ENCODE measurements around the gene MYO3B. TPM values are rescaled to one million over a fixed set of nuclear protein-coding genes. Genes with fewer than 3 reads are reported as not detected.

MYO3B gene
- total RNA-seq, 1 donor from 2014 or later = not detected

DNA sequence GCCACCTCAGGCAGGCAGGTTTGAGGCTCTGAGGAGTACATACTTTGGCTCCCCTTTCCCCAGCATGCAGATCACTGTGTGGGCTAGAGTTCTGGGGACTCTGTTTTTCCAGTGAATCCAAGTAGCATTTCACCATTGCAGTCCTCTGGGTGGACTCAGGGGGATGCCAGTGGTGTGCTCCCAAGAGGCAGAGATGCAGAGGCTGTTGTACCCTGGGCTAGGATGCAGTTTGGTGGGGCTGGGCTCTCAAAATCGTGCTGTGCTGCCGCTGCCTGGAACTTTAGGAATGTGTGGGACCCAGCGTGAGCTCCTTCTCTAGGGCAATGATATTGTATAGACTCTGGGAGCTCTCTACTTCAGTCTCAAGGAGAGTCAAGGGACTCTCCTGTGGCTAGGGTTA is 104.9 kb downstream of the MYO3B start:
- intact Hi-C loops (cut with micrococcal nuclease) = no loop called here
- no peak overlapping the region for H3K4me3 Mint-ChIP-seq
- DNase-seq (no peak), ATAC-seq (ENCODE audit: low read depth) (no peak)
- no peaks in the 10 kb centered on the region for H3K36me3 Mint-ChIP-seq (ENCODE audit: low read depth)
- H3K27me3 Mint-ChIP-seq = no peaks in the 10 kb centered on the region
- TF ChIP-seq, protein P1, sequence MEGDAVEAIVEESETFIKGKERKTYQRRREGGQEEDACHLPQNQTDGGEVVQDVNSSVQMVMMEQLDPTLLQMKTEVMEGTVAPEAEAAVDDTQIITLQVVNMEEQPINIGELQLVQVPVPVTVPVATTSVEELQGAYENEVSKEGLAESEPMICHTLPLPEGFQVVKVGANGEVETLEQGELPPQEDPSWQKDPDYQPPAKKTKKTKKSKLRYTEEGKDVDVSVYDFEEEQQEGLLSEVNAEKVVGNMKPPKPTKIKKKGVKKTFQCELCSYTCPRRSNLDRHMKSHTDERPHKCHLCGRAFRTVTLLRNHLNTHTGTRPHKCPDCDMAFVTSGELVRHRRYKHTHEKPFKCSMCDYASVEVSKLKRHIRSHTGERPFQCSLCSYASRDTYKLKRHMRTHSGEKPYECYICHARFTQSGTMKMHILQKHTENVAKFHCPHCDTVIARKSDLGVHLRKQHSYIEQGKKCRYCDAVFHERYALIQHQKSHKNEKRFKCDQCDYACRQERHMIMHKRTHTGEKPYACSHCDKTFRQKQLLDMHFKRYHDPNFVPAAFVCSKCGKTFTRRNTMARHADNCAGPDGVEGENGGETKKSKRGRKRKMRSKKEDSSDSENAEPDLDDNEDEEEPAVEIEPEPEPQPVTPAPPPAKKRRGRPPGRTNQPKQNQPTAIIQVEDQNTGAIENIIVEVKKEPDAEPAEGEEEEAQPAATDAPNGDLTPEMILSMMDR (IDR thresholded peaks at IDR 0.05) = no peak
- CTCF ChIA-PET = no interaction called here
- POLR2A ChIA-PET = no interaction called here
- H3K9me3 Mint-ChIP-seq = no peaks in the 10 kb centered on the region
- no peaks in the 10 kb centered on the region for H3K4me1 Mint-ChIP-seq
- no peak overlapping the region for H3K27ac Mint-ChIP-seq

DNA sequence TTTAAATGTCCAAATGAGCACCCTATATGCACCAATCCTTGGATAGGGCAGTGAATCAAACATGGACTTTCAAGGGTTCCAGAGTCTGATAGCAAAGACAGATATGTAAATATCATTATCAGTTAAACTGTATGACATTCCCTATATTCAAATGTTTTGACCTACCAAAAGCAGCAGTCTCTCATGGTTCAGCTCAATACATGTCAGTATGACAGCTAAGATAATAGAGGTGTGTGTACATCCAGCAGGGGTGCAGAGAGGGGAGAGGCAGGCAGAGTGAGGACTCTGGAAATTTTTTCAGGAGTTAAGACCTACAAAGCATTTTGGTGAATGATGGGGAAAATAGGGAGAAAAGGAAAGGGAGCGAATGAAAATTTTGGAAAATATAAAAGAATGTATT is 106.3 kb downstream of the MYO3B start:
- intact Hi-C loops (cut with micrococcal nuclease) = no loop called here
- H3K36me3 Mint-ChIP-seq (ENCODE audit: low read depth) = no peaks in the 10 kb centered on the region
- peaks cover 5% of the 10 kb centered on the region for H3K27me3 Mint-ChIP-seq
- TF ChIP-seq, protein P1 (IDR thresholded peaks at IDR 0.05) = no peak
- no peak overlapping the region for H3K27ac Mint-ChIP-seq
- ChIA-PET CTCF (no interaction called here), POLR2A (no interaction called here)
- ATAC-seq (ENCODE audit: low read depth) (no peak), DNase-seq (no peak)
- no peaks in the 10 kb centered on the region for H3K9me3 Mint-ChIP-seq
- no peaks in the 10 kb centered on the region for H3K4me1 Mint-ChIP-seq
- no peak overlapping the region for H3K4me3 Mint-ChIP-seq

- ChIA-PET CTCF (no interaction called here), POLR2A (no interaction called here)
- H3K4me1 Mint-ChIP-seq = no peaks in the 10 kb centered on the region
- H3K9me3 Mint-ChIP-seq = peaks cover 14% of the 10 kb centered on the region
- H3K4me3 Mint-ChIP-seq = no peak overlapping the region
- intact Hi-C loops (cut with micrococcal nuclease) = no loop called here
- no peak for DNase-seq
- no peak for ATAC-seq (ENCODE audit: low read depth)
- peaks cover 4% of the 10 kb centered on the region for H3K36me3 Mint-ChIP-seq (ENCODE audit: low read depth)
- TF ChIP-seq, protein P1 (IDR thresholded peaks at IDR 0.05) = no peak
- H3K27me3 Mint-ChIP-seq = peaks cover 13% of the 10 kb centered on the region
- H3K27ac Mint-ChIP-seq = no peak overlapping the region
These were observed 110.9 kb downstream of the MYO3B start for GRCh38 chr2:170288859-170289258.

DNA sequence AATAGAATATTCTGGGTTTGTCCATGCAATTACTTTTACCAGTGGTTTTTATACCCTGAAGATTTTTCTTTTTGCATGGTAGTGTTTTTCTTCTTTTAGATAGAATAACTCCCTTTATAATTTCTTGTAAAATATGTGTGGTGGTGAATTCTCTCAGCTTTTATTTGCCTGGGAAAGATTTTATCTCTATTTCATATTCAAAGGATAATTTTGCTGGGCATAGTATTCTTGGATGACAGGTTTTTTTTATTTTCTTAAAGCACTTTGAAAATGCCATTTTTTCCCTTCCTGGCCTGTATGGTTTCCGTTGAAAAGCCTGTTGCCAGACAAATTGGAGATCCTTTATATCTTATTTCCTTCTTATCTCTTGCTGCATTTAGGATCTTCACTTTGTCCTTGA is 113.5 kb downstream of the MYO3B start:
- no peak for DNase-seq
- no peak overlapping the region for H3K27ac Mint-ChIP-seq
- TF ChIP-seq, protein P1 (IDR thresholded peaks at IDR 0.05) = no peak
- no peaks in the 10 kb centered on the region for H3K4me1 Mint-ChIP-seq
- ChIA-PET POLR2A (no interaction called here), CTCF (no interaction called here)
- peaks cover 4% of the 10 kb centered on the region for H3K36me3 Mint-ChIP-seq (ENCODE audit: low read depth)
- peaks cover 20% of the 10 kb centered on the region for H3K9me3 Mint-ChIP-seq
- no peak overlapping the region for H3K4me3 Mint-ChIP-seq
- intact Hi-C loops (cut with micrococcal nuclease) = no loop called here
- peaks cover 13% of the 10 kb centered on the region for H3K27me3 Mint-ChIP-seq
- ATAC-seq (ENCODE audit: low read depth) = no peak

GRCh38 chr2:170292415-170292814 is 114.5 kb downstream of the MYO3B start:
- DNase-seq (no peak), ATAC-seq (ENCODE audit: low read depth) (no peak)
- Mint-ChIP-seq H3K9me3 (peaks cover 20% of the 10 kb centered on the region), H3K27me3 (peaks cover 13% of the 10 kb centered on the region), H3K4me1 (no peaks in the 10 kb centered on the region), H3K27ac (no peak overlapping the region), H3K36me3 (ENCODE audit: low read depth) (peaks cover 4% of the 10 kb centered on the region), H3K4me3 (no peak overlapping the region)
- TF ChIP-seq, protein P1 (IDR thresholded peaks at IDR 0.05) = no peak
- ChIA-PET CTCF (no interaction called here), POLR2A (no interaction called here)
- intact Hi-C loops (cut with micrococcal nuclease) = no loop called here

Data from activated B cell treated with CpG ODN at 0.5 μM for 24 hours (primary cell).